Skeletal muscle tissue (tissue), 4 donors: ENCODE measurements around the gene AKT3. TPM values are rescaled to one million over a fixed set of nuclear protein-coding genes. Genes with fewer than 3 reads are reported as not detected.
"Not testable (repeated sequence)": the region's sequence is repeated elsewhere in the genome, so short reads cannot be mapped to it uniquely, and the experiment has no call there.

ENCODE experiments used
- H3K27ac ChIP-seq: one replicate; pipeline ENCODE4 v1.7.0; 2013; ENCODE audit warnings: mild to moderate bottlenecking, low read depth, low read length, inconsistent platforms
- H3K27me3 ChIP-seq, 3 donors: one replicate each; pipeline ENCODE4 v1.7.0; 2013; ENCODE audit warnings: low read length in 3 of 3; ENCODE audit not compliant: control insufficient read depth in 3 of 3, insufficient read depth in 3 of 3
- H3K36me3 ChIP-seq, 3 donors: one replicate each; pipeline ENCODE4 v1.7.0; 2013; ENCODE audit warnings: low read length in 3 of 3; ENCODE audit not compliant: control insufficient read depth in 3 of 3, insufficient read depth in 3 of 3
- H3K4me1 ChIP-seq, 3 donors: one replicate each; pipeline ENCODE4 v1.7.0; 2013; ENCODE audit warnings: low read length in 3 of 3, mild to moderate bottlenecking in 3 of 3; ENCODE audit not compliant: control insufficient read depth in 3 of 3, insufficient read depth in 3 of 3
- H3K4me3 ChIP-seq, 3 donors: one replicate each; pipeline ENCODE4 v1.7.0; 2013; ENCODE audit warnings: low read length in 3 of 3
- H3K9ac ChIP-seq, 3 donors: one replicate each; pipeline ENCODE4 v1.7.0; 2013; ENCODE audit warnings: low read length in 3 of 3, mild to moderate bottlenecking in 3 of 3, moderate library complexity in 2 of 3, low read depth in 1 of 3
- H3K9me3 ChIP-seq, 3 donors: one replicate each; pipeline ENCODE4 v1.7.0; 2013; ENCODE audit warnings: low read length in 3 of 3; ENCODE audit not compliant: control insufficient read depth in 3 of 3
- total RNA-seq: library from RNA; depleted of rRNA; stranded (reverse); fragments of >200 nt; gene quantifications from one replicate; pipeline ENCODE4 v1.2.3, GENCODE V29; 2014
- donor health status: Osteomylitis.

AKT3 gene
- total RNA-seq, 1 donor from 2014 or later, result 28.7 TPM

GRCh38 chr1:243796016-243796415 is 54.0 kb downstream of the AKT3 start:
- Histone ChIP-seq H3K27me3 (no peaks in the 10 kb centered on the region), H3K9ac (no peak overlapping the region), H3K9me3 (no peaks in the 10 kb centered on the region), H3K36me3 (no peaks in the 10 kb centered on the region), H3K27ac (no peak overlapping the region), H3K4me1 (peaks cover 0 to 6% (median 3%) of the 10 kb centered on the region in 3 donors), H3K4me3 (no peak overlapping the region)

DNA sequence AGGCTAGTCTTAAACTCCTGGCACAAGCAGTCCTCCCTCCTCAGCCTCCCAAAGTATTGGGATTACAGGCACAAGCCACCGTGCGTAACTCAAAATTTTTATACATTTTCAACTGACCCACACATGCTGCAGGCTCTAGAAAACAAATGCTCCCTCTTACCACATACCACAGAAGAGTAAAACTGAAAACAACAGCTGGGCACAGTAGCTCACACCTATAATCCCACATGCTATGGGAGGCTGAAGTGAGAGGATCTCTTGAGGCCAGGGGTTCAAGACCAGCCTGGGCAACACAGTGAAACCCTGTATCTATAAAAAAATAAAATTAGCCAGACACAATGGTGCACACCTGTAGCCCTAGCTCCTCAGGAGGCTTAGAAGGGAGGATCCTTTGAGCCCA is 56.7 kb downstream of the AKT3 start:
- H3K9me3 ChIP-seq, result no peaks in the 10 kb centered on the region
- H3K4me1 ChIP-seq, result peaks cover 0 to 6% (median 6%) of the 10 kb centered on the region in 3 donors
- no peaks in the 10 kb centered on the region for H3K27me3 ChIP-seq
- no peak overlapping the region for H3K4me3 ChIP-seq
- H3K9ac ChIP-seq, result no peak overlapping the region
- no peaks in the 10 kb centered on the region for H3K36me3 ChIP-seq
- no peak overlapping the region for H3K27ac ChIP-seq

DNA sequence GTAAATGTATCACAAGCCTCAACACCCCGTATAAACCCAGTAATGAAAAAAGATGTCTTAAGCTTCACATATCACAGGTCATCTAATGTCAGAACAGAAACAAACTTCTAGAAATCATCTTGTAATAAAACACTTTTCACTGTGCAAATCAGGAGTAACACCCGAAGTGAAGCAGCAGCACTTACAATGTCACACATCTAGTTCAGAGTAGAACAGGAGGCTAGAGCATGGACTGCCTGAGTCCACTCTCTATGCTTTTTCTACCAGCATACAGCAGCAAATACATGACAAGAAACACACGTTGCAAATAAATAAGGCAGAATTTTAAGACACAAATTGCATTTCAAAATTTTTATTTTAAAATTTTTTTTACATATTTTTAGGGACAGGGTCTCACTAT is 57.2 kb downstream of the AKT3 start:
- Histone ChIP-seq H3K36me3 (no peaks in the 10 kb centered on the region), H3K9me3 (no peaks in the 10 kb centered on the region), H3K4me3 (no peak overlapping the region), H3K27me3 (no peaks in the 10 kb centered on the region), H3K9ac (no peak overlapping the region), H3K4me1 (peaks cover 0 to 6% (median 6%) of the 10 kb centered on the region in 3 donors), H3K27ac (no peak overlapping the region)

GRCh38 chr1:243792401-243792800 is 57.6 kb downstream of the AKT3 start:
- H3K27ac ChIP-seq, result no peak overlapping the region
- H3K36me3 ChIP-seq, result no peaks in the 10 kb centered on the region
- H3K27me3 ChIP-seq, result no peaks in the 10 kb centered on the region
- H3K4me3 ChIP-seq, result no peak overlapping the region
- peaks cover 0 to 6% (median 6%) of the 10 kb centered on the region in 3 donors for H3K4me1 ChIP-seq
- H3K9ac ChIP-seq, result no peak overlapping the region
- H3K9me3 ChIP-seq, result no peaks in the 10 kb centered on the region

DNA sequence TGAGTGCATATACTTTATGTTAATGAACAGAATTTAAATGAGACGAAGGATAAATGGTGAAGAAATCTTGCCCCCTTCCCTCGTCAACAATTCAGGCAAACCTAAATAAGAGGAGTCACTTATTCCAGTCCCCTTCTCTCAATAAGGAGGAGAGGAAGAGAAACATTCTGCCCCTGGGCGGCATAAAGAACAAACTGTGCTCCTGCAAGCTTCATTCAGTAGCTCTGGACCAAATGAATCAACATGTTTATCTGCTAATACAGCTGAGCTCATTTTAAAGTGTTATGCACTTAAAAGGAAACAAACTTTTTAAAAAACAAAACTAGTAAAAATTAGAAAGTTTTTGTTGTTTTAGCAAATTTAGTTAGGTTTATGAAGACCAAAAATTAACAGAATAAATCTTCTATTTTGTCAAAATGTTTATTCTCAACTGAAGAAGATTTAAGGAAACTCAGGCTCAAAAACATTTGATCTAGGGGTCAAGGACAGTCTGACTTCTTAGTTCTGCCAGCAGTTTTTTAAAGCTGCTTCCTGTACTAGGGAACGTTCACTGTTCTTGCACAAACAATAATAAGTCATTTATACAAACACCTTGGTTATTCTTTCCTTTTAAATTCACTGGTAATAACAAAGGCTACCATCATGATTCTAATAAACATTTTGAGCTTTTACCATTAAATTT is 58.3 kb downstream of the AKT3 start:
- no peaks in the 10 kb centered on the region for H3K9me3 ChIP-seq
- no peaks in the 10 kb centered on the region for H3K36me3 ChIP-seq
- no peak overlapping the region for H3K9ac ChIP-seq
- H3K4me3 ChIP-seq, result no peak overlapping the region
- H3K27ac ChIP-seq, result no peak overlapping the region
- peaks cover 2 to 6% (median 6%) of the 10 kb centered on the region in 3 donors for H3K4me1 ChIP-seq
- H3K27me3 ChIP-seq, result no peaks in the 10 kb centered on the region

GRCh38 chr1:243790404-243790803 is 59.6 kb downstream of the AKT3 start:
- Histone ChIP-seq H3K27ac (no peak overlapping the region), H3K4me3 (no peak overlapping the region), H3K36me3 (no peaks in the 10 kb centered on the region), H3K4me1 (peaks cover 4 to 11% (median 6%) of the 10 kb centered on the region in 3 donors), H3K9me3 (no peaks in the 10 kb centered on the region), H3K9ac (no peak overlapping the region), H3K27me3 (no peaks in the 10 kb centered on the region)

GRCh38 chr1:243786531-243786930 is 63.5 kb downstream of the AKT3 start:
- peaks cover 3 to 6% (median 4%) of the 10 kb centered on the region in 3 donors for H3K4me1 ChIP-seq
- H3K9me3 ChIP-seq, result no peaks in the 10 kb centered on the region
- no peaks in the 10 kb centered on the region for H3K36me3 ChIP-seq
- H3K4me3 ChIP-seq, result no peak overlapping the region
- H3K9ac ChIP-seq, result no peak overlapping the region
- no peaks in the 10 kb centered on the region for H3K27me3 ChIP-seq
- H3K27ac ChIP-seq, result no peak overlapping the region

DNA sequence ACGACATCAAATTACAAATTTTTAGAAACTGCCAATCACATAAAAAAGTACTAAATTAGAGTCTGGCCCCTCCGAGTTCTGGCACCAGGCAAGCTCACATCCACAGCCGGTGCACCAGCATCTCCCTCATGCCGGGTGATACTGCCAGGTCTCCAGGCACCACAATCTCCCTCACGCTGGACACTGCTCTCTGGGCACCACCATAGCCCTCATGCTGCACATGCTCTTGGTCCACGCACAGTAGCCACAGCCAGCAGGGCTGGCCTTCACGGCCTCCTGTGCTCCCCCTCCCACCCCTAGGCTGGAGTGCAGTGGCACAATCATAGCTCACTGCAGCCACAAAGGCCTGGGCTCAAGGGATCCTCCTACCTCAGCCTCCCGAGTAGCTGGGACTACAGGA is 65.5 kb downstream of the AKT3 start:
- H3K27me3 ChIP-seq, result no peaks in the 10 kb centered on the region
- no peak overlapping the region for H3K27ac ChIP-seq
- H3K9ac ChIP-seq, result no peak overlapping the region
- no peak overlapping the region for H3K4me3 ChIP-seq
- H3K9me3 ChIP-seq, result no peaks in the 10 kb centered on the region
- no peaks in the 10 kb centered on the region for H3K36me3 ChIP-seq
- peaks cover under 1 to 4% (median 4%) of the 10 kb centered on the region in 3 donors for H3K4me1 ChIP-seq

DNA sequence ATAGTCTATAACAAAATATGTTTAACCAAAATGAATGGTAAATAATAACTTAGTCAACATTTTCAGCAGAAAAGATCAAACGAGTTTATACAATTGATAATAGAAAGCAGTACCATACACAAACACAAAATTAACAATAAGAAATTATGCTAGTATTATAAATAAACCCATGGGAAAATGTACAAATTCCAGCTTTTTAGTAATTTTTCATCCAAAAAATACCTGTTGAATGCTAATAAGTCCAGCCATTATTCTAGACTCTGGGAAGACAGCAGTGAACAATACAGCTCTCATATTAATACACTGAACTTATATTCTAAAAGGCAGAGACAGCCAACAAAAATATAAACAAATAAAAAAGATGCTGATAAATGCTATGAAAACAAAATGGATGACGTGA is 66.3 kb downstream of the AKT3 start:
- no peaks in the 10 kb centered on the region for H3K36me3 ChIP-seq
- no peaks in the 10 kb centered on the region for H3K27me3 ChIP-seq
- no peak overlapping the region for H3K27ac ChIP-seq
- H3K4me1 ChIP-seq, result peaks cover 0 to 4% (median 4%) of the 10 kb centered on the region in 3 donors
- no peaks in the 10 kb centered on the region for H3K9me3 ChIP-seq
- no peak overlapping the region for H3K4me3 ChIP-seq
- H3K9ac ChIP-seq, result no peak overlapping the region

- H3K27ac ChIP-seq, H3K36me3 ChIP-seq, H3K9me3 ChIP-seq, H3K4me3 ChIP-seq, H3K9ac ChIP-seq, H3K27me3 ChIP-seq, H3K4me1 ChIP-seq: not testable (repeated sequence)
These were observed 77.5 kb downstream of the AKT3 start for GRCh38 chr1:243772361-243773050.
